B cell (primary cell): ENCODE results near the gene GUCA2A. TPM values are rescaled to one million over a fixed set of nuclear protein-coding genes. Genes with fewer than 3 reads are reported as not detected.

Experiments
- ATAC-seq: fragments of 200-7000 bp; cut with Tn5 transposase; one replicate; pipeline ENCODE4 v1.10.0; 2021; ENCODE audit warnings: low read depth, mild to moderate bottlenecking, moderate number of reproducible peaks, moderate library complexity
- CTCF ChIA-PET: fragments of 350-600 bp; sonication (Branson Sonifier 250); formaldehyde crosslinking; loops from one replicate; lab custom pipeline; 2021; ENCODE audit warnings: antibody characterized with exemption, inconsistent platforms; lab: Charles Lee
- POLR2A ChIA-PET: fragments of 350-600 bp; sonication (Branson Sonifier 250); formaldehyde crosslinking; loops from one replicate; lab custom pipeline; 2021; ENCODE audit warnings: antibody characterized with exemption; lab: Charles Lee
- DNase-seq: peaks from one replicate; pipeline ENCODE4 v3.0.0; 2013
- H2AFZ ChIP-seq: 2 replicates; pipeline ENCODE4 v1.6.1; 2012; ENCODE audit warnings: mild to moderate bottlenecking, low read depth, low read length; ENCODE audit not compliant: insufficient read depth, poor library complexity, severe bottlenecking
- H3K27ac ChIP-seq, 2 donors: 1 replicate in 1 of 2; 2 replicates in 1 of 2; pipeline ENCODE4 v1.5.1; 2012 to 2013; ENCODE audit warnings: low read length in 2 of 2, mild to moderate bottlenecking in 2 of 2, moderate library complexity in 1 of 2
- H3K27me3 ChIP-seq, 4 experiments: fragments of 200-600 bp in 1 of 4; sonication (generic) in 1 of 4; replicated peaks in 1 of 4; 1 replicate in 2 of 4; 2 replicates in 2 of 4; pipeline versions ENCODE4 v1.6.1 to v1.7.0; 2013 to 2016; ENCODE audit warnings: low read length in 3 of 4, mild to moderate bottlenecking in 2 of 4, mixed read lengths in 1 of 4, moderate library complexity in 1 of 4; ENCODE audit not compliant: insufficient read depth in 4 of 4, control insufficient read depth in 3 of 4; ENCODE audit errors: control extremely low read depth in 1 of 4
- H3K36me3 ChIP-seq, 2 experiments: replicated peaks in 1 of 2; 1 replicate in 1 of 2; 2 replicates in 1 of 2; pipeline versions ENCODE4 v1.6.1 to v1.7.1; 2013; ENCODE audit warnings: low read length in 1 of 2; ENCODE audit not compliant: insufficient read depth in 2 of 2, control insufficient read depth in 1 of 2; ENCODE audit errors: control extremely low read depth in 1 of 2, extremely low read depth in 1 of 2
- H3K4me1 ChIP-seq, 2 donors: fragments of 200-600 bp in 1 of 2; sonication (generic) in 1 of 2; 1 replicate in 1 of 2; 2 replicates in 1 of 2; pipeline versions ENCODE4 v1.5.1 to v1.6.1; 2013 to 2017; ENCODE audit warnings: low read length in 2 of 2; ENCODE audit not compliant: control insufficient read depth in 2 of 2, insufficient read depth in 2 of 2
- H3K4me2 ChIP-seq: replicated peaks from 2 replicates; pipeline ENCODE3; 2012; ENCODE audit warnings: mild to moderate bottlenecking, low read depth, low read length; ENCODE audit not compliant: poor library complexity, severe bottlenecking
- H3K4me3 ChIP-seq, 5 experiments: fragments of 200-600 bp in 1 of 5; sonication (generic) in 1 of 5; 1 replicate in 3 of 5; 2 replicates in 2 of 5; pipeline versions ENCODE4 v1.5.1 to v1.7.0; 2011 to 2016; ENCODE audit warnings: low read length in 4 of 5, mild to moderate bottlenecking in 4 of 5, low read depth in 2 of 5, control low read depth in 1 of 5, moderate library complexity in 1 of 5; ENCODE audit not compliant: insufficient read depth in 1 of 5; ENCODE audit errors: control extremely low read depth in 1 of 5, extremely low read depth in 1 of 5
- H3K79me2 ChIP-seq: fragments of 200-600 bp; sonication (generic); one replicate; pipeline ENCODE4 v1.6.0; 2016; ENCODE audit warnings: low read length; ENCODE audit not compliant: control insufficient read depth, insufficient read depth
- H3K9ac ChIP-seq: fragments of 200-600 bp; sonication (generic); 2 replicates; pipeline ENCODE4 v1.6.1; 2017; ENCODE audit warnings: mild to moderate bottlenecking, low read length, moderate library complexity
- H3K9me3 ChIP-seq, 3 donors: one replicate each; pipeline versions ENCODE4 v1.6.1 to v1.7.1; 2013; ENCODE audit warnings: low read length in 2 of 3; ENCODE audit not compliant: control insufficient read depth in 2 of 3, insufficient read depth in 1 of 3; ENCODE audit errors: control extremely low read depth in 1 of 3
- H4K20me1 ChIP-seq: 2 replicates; pipeline ENCODE4 v1.6.0; 2012; ENCODE audit warnings: mild to moderate bottlenecking, low read length; ENCODE audit not compliant: insufficient read depth, control insufficient read depth, poor library complexity, severe bottlenecking
- H3K27ac Mint-ChIP-seq: one replicate; pipeline ENCODE4 v1.8.0; 2021; ENCODE audit warnings: mixed read lengths
- H3K27me3 Mint-ChIP-seq: one replicate; pipeline ENCODE4 v1.8.0; 2021; ENCODE audit warnings: mixed read lengths
- H3K4me1 Mint-ChIP-seq: one replicate; pipeline ENCODE4 v1.8.0; 2021; ENCODE audit warnings: mixed read lengths
- H3K4me3 Mint-ChIP-seq: one replicate; pipeline ENCODE4 v1.8.0; 2021; ENCODE audit warnings: mixed read lengths
- H3K9me3 Mint-ChIP-seq: one replicate; pipeline ENCODE4 v1.8.0; 2022; ENCODE audit warnings: mixed read lengths; ENCODE audit not compliant: insufficient read depth
- EZH2 ChIP-seq: IDR thresholded peaks from 2 replicates; pipeline ENCODE4 v1.6.1; 2012; ENCODE audit warnings: borderline replicate concordance, low read depth, mild to moderate bottlenecking, moderate library complexity, low read length; ENCODE audit not compliant: insufficient read depth, poor library complexity, severe bottlenecking
- WGBS: methylation state at CpG from one replicate; pipeline ENCODE4 v1.1.5; 2013; ENCODE audit warnings: missing lambda C conversion rate; ENCODE audit not compliant: insufficient coverage; 5-methylcytosine and 5-hydroxymethylcytosine counted together
- intact Hi-C: fragments of 100-400 bp; cut with micrococcal nuclease; formaldehyde crosslinking; loops from one replicate; pipeline ENCODE4 v1.10.0; 2022
- polyA plus RNA-seq: library from polyadenylated mRNA; depleted of rRNA; stranded (reverse); fragments of >200 nt; gene quantifications from 2 replicates; pipeline ENCODE4 v1.2.3, GENCODE V29; 2012
- total RNA-seq, 2 donors: library from RNA; stranded (reverse); fragments of 120-200 nt in 1 of 2; gene quantifications; 1 replicate in 1 of 2; 2 replicates in 1 of 2; pipeline versions ENCODE4 v1.2.3 to v1.2.4, GENCODE V29; 2013 to 2022
- TF ChIP-seq, protein P1 (sequence below): fragments of 200-600 bp; IDR thresholded peaks from one replicate; pipeline ENCODE4 v1.8.0; 2022; ENCODE audit warnings: antibody characterized with exemption, mild to moderate bottlenecking

GUCA2A gene
- total and polyA plus RNA-seq, 2 donors (not counting 1 experiment from before 2014, with no cell fraction given): not detected

GRCh38 chr1:42184616-42185015 lies 20.1 kb upstream of the GUCA2A start:
- H3K9me3 ChIP-seq: no peaks in the 10 kb centered on the region
- no peaks in the 10 kb centered on the region for H3K27me3 ChIP-seq
- Mint-ChIP-seq H3K27me3 (no peaks in the 10 kb centered on the region), H3K4me3 (no peak overlapping the region), H3K9me3 (no peaks in the 10 kb centered on the region), H3K4me1 (no peaks in the 10 kb centered on the region), H3K27ac (no peak overlapping the region)
- 96% methylated on average over 3 of the region's 3 CpGs for WGBS
- no peak overlapping the region for H3K27ac ChIP-seq
- H4K20me1 ChIP-seq: no peaks in the 10 kb centered on the region
- ATAC-seq (no peak), DNase-seq (no peak)
- H3K4me2 ChIP-seq: no peak overlapping the region
- H3K79me2 ChIP-seq: no peaks in the 10 kb centered on the region
- H3K4me1 ChIP-seq: no peaks in the 10 kb centered on the region
- TF ChIP-seq, protein P1, sequence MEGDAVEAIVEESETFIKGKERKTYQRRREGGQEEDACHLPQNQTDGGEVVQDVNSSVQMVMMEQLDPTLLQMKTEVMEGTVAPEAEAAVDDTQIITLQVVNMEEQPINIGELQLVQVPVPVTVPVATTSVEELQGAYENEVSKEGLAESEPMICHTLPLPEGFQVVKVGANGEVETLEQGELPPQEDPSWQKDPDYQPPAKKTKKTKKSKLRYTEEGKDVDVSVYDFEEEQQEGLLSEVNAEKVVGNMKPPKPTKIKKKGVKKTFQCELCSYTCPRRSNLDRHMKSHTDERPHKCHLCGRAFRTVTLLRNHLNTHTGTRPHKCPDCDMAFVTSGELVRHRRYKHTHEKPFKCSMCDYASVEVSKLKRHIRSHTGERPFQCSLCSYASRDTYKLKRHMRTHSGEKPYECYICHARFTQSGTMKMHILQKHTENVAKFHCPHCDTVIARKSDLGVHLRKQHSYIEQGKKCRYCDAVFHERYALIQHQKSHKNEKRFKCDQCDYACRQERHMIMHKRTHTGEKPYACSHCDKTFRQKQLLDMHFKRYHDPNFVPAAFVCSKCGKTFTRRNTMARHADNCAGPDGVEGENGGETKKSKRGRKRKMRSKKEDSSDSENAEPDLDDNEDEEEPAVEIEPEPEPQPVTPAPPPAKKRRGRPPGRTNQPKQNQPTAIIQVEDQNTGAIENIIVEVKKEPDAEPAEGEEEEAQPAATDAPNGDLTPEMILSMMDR: no peak
- TF ChIP-seq EZH2: no peak
- intact Hi-C loops: no loop called here
- no peak overlapping the region for H2AFZ ChIP-seq
- ChIA-PET POLR2A (no interaction called here), CTCF (interaction anchor here (1.2 to 4.7 kb wide), 2 partner anchors 11 to 12 kb away, joined by 4 to 27 read pairs; no protein-coding TSS in a partner anchor)
- H3K36me3 ChIP-seq: peaks cover 17 to 49% of the 10 kb centered on the region in 2 experiments
- H3K9ac ChIP-seq: no peak overlapping the region
- no peak overlapping the region for H3K4me3 ChIP-seq

GRCh38 chr1:42183957-42184268 lies 19.4 kb upstream of the GUCA2A start:
- no peaks in the 10 kb centered on the region for H3K4me1 Mint-ChIP-seq
- peaks cover 17 to 47% of the 10 kb centered on the region in 2 experiments for H3K36me3 ChIP-seq
- H3K27ac Mint-ChIP-seq: no peak overlapping the region

More at GRCh38 chr1:42183957-42184268, 19.4 kb upstream of the GUCA2A start:
- no peak for ATAC-seq
- intact Hi-C loops: no loop called here
- Histone ChIP-seq H4K20me1 (no peaks in the 10 kb centered on the region), H2AFZ (no peak overlapping the region), H3K79me2 (no peaks in the 10 kb centered on the region), H3K9me3 (no peaks in the 10 kb centered on the region), H3K27me3 (no peaks in the 10 kb centered on the region), H3K4me3 (no peak overlapping the region), H3K4me2 (no peak overlapping the region), H3K9ac (no peak overlapping the region), H3K4me1 (no peaks in the 10 kb centered on the region), H3K27ac (no peak overlapping the region)
- TF ChIP-seq, protein P1: no peak
- no peak for TF ChIP-seq EZH2
- H3K4me3 Mint-ChIP-seq: no peak overlapping the region
- H3K9me3 Mint-ChIP-seq: no peaks in the 10 kb centered on the region
- H3K27me3 Mint-ChIP-seq: no peaks in the 10 kb centered on the region
- POLR2A ChIA-PET: no interaction called here
- CTCF ChIA-PET: interaction anchor here (1.2 kb wide), 1 partner anchor 10 kb away, joined by 4 read pairs; no protein-coding TSS in a partner anchor
- DNase-seq: no peak
- WGBS: 100% methylated on average over 5 of the region's 6 CpGs
